ENCODE results near the gene CYP4F11. TPM values are rescaled to one million over a fixed set of nuclear protein-coding genes. Genes with fewer than 3 reads are reported as not detected.
"Not testable (repeated sequence)": the region's sequence is repeated elsewhere in the genome, so short reads cannot be mapped to it uniquely, and the experiment has no call there.

Gene CYP4F11
- total RNA-seq, 4 donors from 2014 or later: 0.32 to 0.66 TPM; not detected in 2

DNA sequence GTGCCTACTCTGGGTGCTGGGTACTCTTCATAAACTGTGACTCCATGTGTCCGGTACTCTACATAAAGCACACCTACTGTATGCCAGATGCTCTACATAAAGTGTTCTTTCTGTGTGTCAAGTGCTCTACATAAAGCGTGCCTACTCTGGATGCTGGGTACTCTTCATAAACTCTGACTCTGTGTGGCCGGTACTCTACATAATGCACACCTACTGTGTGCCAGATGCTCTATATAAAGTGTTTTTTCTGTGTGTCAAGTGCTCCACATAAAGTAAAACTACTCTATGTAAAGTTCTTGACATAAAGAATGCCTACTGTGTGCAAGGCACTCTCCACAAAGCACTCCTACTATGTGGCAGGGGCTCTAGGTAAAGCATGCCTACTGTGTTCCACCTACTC, 1.8 kb upstream of the CYP4F11 start:
- intact Hi-C loops (cut with DNase I): no loop called here
- 74% methylated on average over 3 of the region's 3 CpGs for WGBS
- no peak for TF ChIP-seq EP300 (IDR thresholded peaks at IDR 0.05)
- TF ChIP-seq POLR2AphosphoS5 (IDR thresholded peaks at IDR 0.05): no peak
- no peak for TF ChIP-seq POLR2A (IDR thresholded peaks at IDR 0.05; ENCODE audit: low read depth)
- TF ChIP-seq, protein P1, sequence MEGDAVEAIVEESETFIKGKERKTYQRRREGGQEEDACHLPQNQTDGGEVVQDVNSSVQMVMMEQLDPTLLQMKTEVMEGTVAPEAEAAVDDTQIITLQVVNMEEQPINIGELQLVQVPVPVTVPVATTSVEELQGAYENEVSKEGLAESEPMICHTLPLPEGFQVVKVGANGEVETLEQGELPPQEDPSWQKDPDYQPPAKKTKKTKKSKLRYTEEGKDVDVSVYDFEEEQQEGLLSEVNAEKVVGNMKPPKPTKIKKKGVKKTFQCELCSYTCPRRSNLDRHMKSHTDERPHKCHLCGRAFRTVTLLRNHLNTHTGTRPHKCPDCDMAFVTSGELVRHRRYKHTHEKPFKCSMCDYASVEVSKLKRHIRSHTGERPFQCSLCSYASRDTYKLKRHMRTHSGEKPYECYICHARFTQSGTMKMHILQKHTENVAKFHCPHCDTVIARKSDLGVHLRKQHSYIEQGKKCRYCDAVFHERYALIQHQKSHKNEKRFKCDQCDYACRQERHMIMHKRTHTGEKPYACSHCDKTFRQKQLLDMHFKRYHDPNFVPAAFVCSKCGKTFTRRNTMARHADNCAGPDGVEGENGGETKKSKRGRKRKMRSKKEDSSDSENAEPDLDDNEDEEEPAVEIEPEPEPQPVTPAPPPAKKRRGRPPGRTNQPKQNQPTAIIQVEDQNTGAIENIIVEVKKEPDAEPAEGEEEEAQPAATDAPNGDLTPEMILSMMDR (IDR thresholded peaks at IDR 0.05): no peak
- peaks cover 0 to 25% (median 11%) of the 10 kb centered on the region in 4 donors for H3K27me3 ChIP-seq
- DNase-seq (ENCODE audit: extremely low spot score): no peak
- H3K36me3 ChIP-seq: no peaks in the 10 kb centered on the region
- no peak overlapping the region for H3K27ac ChIP-seq (replicated peaks in 1 of 4)
- peaks cover 0 to 12% (median 1%) of the 10 kb centered on the region in 4 donors for H3K4me1 ChIP-seq
- peaks cover 0 to 7% (median 6%) of the 10 kb centered on the region in 4 donors for H3K9me3 ChIP-seq
- no peak overlapping the region for H3K4me3 ChIP-seq

DNA sequence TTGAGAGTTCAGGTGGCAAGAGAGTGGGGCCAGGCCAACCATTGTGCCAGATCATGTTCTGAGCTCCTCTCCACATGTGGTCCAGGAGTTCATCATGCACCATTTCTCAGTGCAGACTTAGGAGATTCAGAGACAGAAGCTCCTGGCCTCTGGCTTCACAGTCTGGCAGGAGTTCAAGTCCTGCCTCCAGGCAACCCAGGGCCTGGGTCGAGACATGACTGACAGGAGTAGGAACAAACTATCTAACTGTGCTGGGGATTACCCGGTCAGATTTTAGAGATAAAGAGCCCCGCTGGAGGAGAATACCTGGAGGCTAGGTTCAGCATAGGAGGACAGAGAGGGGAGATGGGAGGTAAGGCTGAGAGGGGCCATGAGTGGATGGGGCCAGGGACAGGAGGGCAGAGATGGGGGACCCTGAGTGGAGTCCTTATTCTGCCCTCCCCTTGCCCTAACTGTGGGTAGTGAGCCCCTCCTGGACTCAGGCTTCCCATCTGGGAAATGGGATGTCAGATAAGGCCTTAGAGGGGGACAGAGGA, 906 bp upstream of the CYP4F11 start:
- peaks cover 0 to 12% (median 1%) of the 10 kb centered on the region in 4 donors for H3K4me1 ChIP-seq
- peak; percentile 91 for DNase-seq (ENCODE audit: extremely low spot score)
- TF ChIP-seq POLR2A (IDR thresholded peaks at IDR 0.05; ENCODE audit: low read depth): no peak
- TF ChIP-seq POLR2AphosphoS5 (IDR thresholded peaks at IDR 0.05): no peak
- TF ChIP-seq, protein P1 (IDR thresholded peaks at IDR 0.05): no peak
- TF ChIP-seq EP300 (IDR thresholded peaks at IDR 0.05): no peak
- no peak overlapping the region for H3K27ac ChIP-seq (replicated peaks in 1 of 4)
- intact Hi-C loops (cut with DNase I): no loop called here
- H3K9me3 ChIP-seq: peaks cover 0 to 7% (median 6%) of the 10 kb centered on the region in 4 donors
- H3K4me3 ChIP-seq: no peak overlapping the region
- 43% methylated on average over 3 of the region's 3 CpGs for WGBS
- peaks cover 0 to 27% (median 19%) of the 10 kb centered on the region in 4 donors for H3K27me3 ChIP-seq
- H3K36me3 ChIP-seq: no peaks in the 10 kb centered on the region

DNA sequence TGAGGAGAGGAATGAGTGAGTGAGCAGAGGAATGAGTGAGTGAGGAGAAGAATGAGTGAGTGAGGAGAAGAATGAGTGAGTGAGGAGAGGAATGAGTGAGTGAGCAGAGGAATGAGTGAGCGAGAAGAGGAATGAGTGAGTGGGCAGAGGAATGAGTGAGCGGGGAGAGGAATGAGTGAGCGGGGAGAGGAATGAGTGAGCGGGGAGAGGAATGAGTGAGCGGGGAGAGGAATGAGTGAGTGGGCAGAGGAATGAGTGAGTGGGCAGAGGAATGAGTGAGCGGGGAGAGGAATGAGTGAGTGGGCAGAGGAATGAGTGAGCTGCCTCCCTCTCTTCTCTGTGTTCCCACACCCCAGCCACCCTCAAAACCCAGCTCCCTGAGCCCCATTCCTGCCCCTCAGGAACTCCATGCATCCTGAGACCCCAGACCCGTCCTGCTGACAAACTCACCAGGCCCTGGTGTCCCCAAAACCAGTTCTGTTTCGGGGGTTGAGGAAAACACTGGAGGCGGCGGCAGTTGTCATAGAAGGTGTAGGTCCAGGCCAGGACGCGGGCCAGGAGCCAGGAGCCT, 483 bp downstream of the CYP4F11 start:
- H3K9me3 ChIP-seq; H3K4me3 ChIP-seq; H3K36me3 ChIP-seq; intact Hi-C loops (cut with DNase I); DNase-seq (ENCODE audit: extremely low spot score): not testable (repeated sequence)
- Histone ChIP-seq H3K4me1 (peaks cover 0 to 12% (median 1%) of the 10 kb centered on the region in 4 donors), H3K27me3 (peaks cover 0 to 41% (median 21%) of the 10 kb centered on the region in 4 donors), H3K27ac (replicated peaks in 1 of 4) (peak overlapping the region in 1 of 4 donors; percentile 54)
- 44% methylated on average over 12 of the region's 12 CpGs for WGBS

DNA sequence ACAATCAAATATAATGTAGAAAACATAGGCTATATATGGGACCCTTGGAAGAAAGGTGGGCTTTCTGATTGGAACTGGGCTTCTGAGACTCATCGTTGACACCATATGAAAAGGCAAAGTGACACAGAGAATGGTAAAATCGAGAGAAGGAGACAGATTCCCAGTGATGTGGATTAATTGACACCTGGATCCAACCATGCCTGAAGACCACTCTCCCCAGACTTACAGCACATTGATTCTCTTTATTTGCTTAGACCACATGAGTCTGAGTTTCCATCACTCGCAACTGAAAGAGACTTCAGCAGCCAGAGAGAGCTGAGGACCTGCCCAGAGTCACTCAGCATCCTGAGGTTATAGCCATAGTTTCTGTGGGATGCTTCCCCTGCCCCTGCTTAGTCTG, 6.0 kb downstream of the CYP4F11 start:
- Histone ChIP-seq H3K4me1 (no peaks in the 10 kb centered on the region), H3K4me3 (no peak overlapping the region), H3K27ac (replicated peaks in 1 of 4) (no peak overlapping the region), H3K27me3 (peaks cover 0 to 46% (median 22%) of the 10 kb centered on the region in 4 donors), H3K36me3 (no peaks in the 10 kb centered on the region), H3K9me3 (no peaks in the 10 kb centered on the region)
- WGBS: 72% methylated on average over 3 of the region's 3 CpGs
- DNase-seq (ENCODE audit: extremely low spot score): no peak
- intact Hi-C loops (cut with DNase I): no loop called here
- TF ChIP-seq, protein P1 (IDR thresholded peaks at IDR 0.05): no peak
- TF ChIP-seq POLR2AphosphoS5 (IDR thresholded peaks at IDR 0.05) (no peak), POLR2A (IDR thresholded peaks at IDR 0.05; ENCODE audit: low read depth) (no peak), EP300 (IDR thresholded peaks at IDR 0.05) (no peak)

DNA sequence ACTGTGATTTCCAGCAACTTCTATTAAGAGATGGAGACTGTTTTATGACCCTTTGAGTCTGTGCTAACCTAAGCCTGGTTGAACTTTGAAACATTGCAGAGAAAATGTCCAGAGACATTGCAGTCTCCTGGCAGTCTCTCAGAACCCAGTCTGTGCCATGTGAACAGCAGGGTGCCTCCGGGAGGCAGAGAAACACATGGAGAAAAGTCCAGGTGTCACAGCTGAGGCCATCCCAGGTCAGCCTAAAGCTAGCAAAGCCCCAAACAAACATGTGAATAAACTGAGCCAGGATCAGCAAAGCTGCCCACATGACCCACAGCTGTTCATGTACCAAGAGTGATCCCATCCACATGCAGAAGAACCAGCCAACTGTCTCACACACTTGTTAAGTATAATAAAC, 7.8 kb downstream of the CYP4F11 start:
- 0% methylated on average over 1 of the region's 1 CpG for WGBS
- H3K27ac ChIP-seq (replicated peaks in 1 of 4): no peak overlapping the region
- H3K4me3 ChIP-seq: no peak overlapping the region
- no peak for TF ChIP-seq POLR2AphosphoS5 (IDR thresholded peaks at IDR 0.05)
- no peak for TF ChIP-seq POLR2A (IDR thresholded peaks at IDR 0.05; ENCODE audit: low read depth)
- TF ChIP-seq, protein P1 (IDR thresholded peaks at IDR 0.05): no peak
- no peak for TF ChIP-seq EP300 (IDR thresholded peaks at IDR 0.05)
- no peaks in the 10 kb centered on the region for H3K9me3 ChIP-seq
- intact Hi-C loops (cut with DNase I): no loop called here
- H3K36me3 ChIP-seq: no peaks in the 10 kb centered on the region
- peaks cover 0 to 46% (median 24%) of the 10 kb centered on the region in 4 donors for H3K27me3 ChIP-seq
- no peak for DNase-seq (ENCODE audit: extremely low spot score)
- no peaks in the 10 kb centered on the region for H3K4me1 ChIP-seq
